Right lobe of liver (tissue), 4 donors: ENCODE data around the gene DLGAP5.

Experiments
- CTCF ChIP-seq, 4 donors: fragments of 200-600 bp in 3 of 4; fragments of 450-650 bp in 1 of 4; IDR thresholded peaks; one replicate each; pipeline versions ENCODE4 v1.5.1 to v1.8.0; 2016 to 2022; ENCODE audit warnings: antibody characterized with exemption in 4 of 4, mild to moderate bottlenecking in 2 of 4
- POLR2A ChIP-seq: fragments of 450-650 bp; IDR thresholded peaks from one replicate; pipeline ENCODE4 v1.6.1; 2017; ENCODE audit warnings: antibody characterized with exemption, mild to moderate bottlenecking
- donor health status: DM: no; HTN: no; CAD: no.
- donor health status: DM: no; HTN: no; CAD: no.
- donor health status: DM: no; HTN: yes; CAD: no.

GRCh38 chr14:55239320-55239719, 47.9 kb upstream of the DLGAP5 start:
- TF ChIP-seq CTCF (IDR thresholded peaks at IDR 0.05) = no peak
- no peak for TF ChIP-seq POLR2A
